CD4-positive, alpha-beta T cell treated with Interleukin-17A for 1 hour (primary cell): Measurements from ENCODE around the gene PLCH2.
A peak's percentile ranks its signal among the peaks of the same experiment; 100 is the strongest.
"Not testable (repeated sequence)": the region's sequence is repeated elsewhere in the genome, so short reads cannot be mapped to it uniquely, and the experiment has no call there.

Source experiments
- DNase-seq: peaks from one replicate; pipeline ENCODE4 v3.0.0-alpha.2; 2020

Gene PLCH2

GRCh38 chr1:2441746-2442145, 34.3 kb upstream of the PLCH2 start:
- no peak for DNase-seq

- DNase-seq, result no peak
These were observed 33.4 kb upstream of the PLCH2 start for GRCh38 chr1:2442661-2443060.

GRCh38 chr1:2443277-2444137, 32.6 kb upstream of the PLCH2 start:
- DNase-seq, result peak; percentile 25

- no peak for DNase-seq
These were observed 31.9 kb upstream of the PLCH2 start for GRCh38 chr1:2444138-2444591.

- DNase-seq, result no peak
These were observed 30.8 kb upstream of the PLCH2 start for GRCh38 chr1:2445162-2445822.

- DNase-seq, result no peak
These were observed 30.3 kb upstream of the PLCH2 start for GRCh38 chr1:2445823-2446215.

GRCh38 chr1:2446394-2446793, 29.7 kb upstream of the PLCH2 start:
- no peak for DNase-seq

GRCh38 chr1:2446861-2447260, 29.2 kb upstream of the PLCH2 start:
- no peak for DNase-seq

GRCh38 chr1:2447276-2448097, 28.6 kb upstream of the PLCH2 start:
- DNase-seq, result no peak

- no peak for DNase-seq
These were observed 28.0 kb upstream of the PLCH2 start for GRCh38 chr1:2448098-2448445.

- no peak for DNase-seq
These were observed 26.2 kb upstream of the PLCH2 start for GRCh38 chr1:2449636-2450454.

GRCh38 chr1:2451741-2452140, 24.3 kb upstream of the PLCH2 start:
- DNase-seq, result no peak

GRCh38 chr1:2452201-2452931, 23.7 kb upstream of the PLCH2 start:
- DNase-seq, result no peak

- DNase-seq, result no peak
These were observed 23.2 kb upstream of the PLCH2 start for GRCh38 chr1:2452932-2453315.

GRCh38 chr1:2454227-2454626, 21.9 kb upstream of the PLCH2 start:
- no peak for DNase-seq

- no peak for DNase-seq
These were observed 20.3 kb upstream of the PLCH2 start for GRCh38 chr1:2455757-2456156.

GRCh38 chr1:2457444-2457843, 18.6 kb upstream of the PLCH2 start:
- no peak for DNase-seq

GRCh38 chr1:2458687-2459086, 17.4 kb upstream of the PLCH2 start:
- no peak for DNase-seq

- DNase-seq, result not testable (repeated sequence)
These were observed 16.9 kb upstream of the PLCH2 start for GRCh38 chr1:2459102-2459753.

- no peak for DNase-seq
These were observed 16.3 kb upstream of the PLCH2 start for GRCh38 chr1:2459757-2460156.

GRCh38 chr1:2460203-2460602, 15.9 kb upstream of the PLCH2 start:
- DNase-seq, result no peak
